GM12873 (cell line): Measurements from ENCODE around the gene EME2.

Source experiments
- TF ChIP-seq, protein P1 (sequence below): IDR thresholded peaks from 2 replicates; pipeline ENCODE4 v1.5.1; 2012; ENCODE audit warnings: low read depth, mild to moderate bottlenecking, moderate library complexity, low read length, control low read depth; ENCODE audit not compliant: insufficient read depth; ENCODE audit errors: missing control alignments

Gene EME2

DNA sequence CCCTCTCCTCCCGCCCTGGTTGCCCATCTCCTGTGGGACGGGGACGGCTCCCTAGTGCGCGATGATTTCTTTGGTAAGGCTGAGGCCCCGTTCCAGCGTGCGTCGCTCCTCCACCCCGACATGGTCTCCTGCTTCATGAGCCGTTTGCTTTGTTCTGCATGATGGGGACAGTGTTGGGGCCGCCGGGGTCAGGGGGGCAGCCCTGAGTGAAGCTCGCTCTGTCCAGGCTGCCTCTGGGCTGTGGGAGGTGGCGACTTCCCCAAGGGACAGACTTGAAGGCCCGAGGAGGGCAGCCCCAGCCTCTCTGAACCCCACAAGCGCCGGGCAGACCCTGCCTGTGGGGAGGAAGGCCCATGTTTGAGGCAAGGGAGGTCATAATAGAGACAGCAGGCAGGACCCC is 13.7 kb upstream of the EME2 start:
- TF ChIP-seq, protein P1, sequence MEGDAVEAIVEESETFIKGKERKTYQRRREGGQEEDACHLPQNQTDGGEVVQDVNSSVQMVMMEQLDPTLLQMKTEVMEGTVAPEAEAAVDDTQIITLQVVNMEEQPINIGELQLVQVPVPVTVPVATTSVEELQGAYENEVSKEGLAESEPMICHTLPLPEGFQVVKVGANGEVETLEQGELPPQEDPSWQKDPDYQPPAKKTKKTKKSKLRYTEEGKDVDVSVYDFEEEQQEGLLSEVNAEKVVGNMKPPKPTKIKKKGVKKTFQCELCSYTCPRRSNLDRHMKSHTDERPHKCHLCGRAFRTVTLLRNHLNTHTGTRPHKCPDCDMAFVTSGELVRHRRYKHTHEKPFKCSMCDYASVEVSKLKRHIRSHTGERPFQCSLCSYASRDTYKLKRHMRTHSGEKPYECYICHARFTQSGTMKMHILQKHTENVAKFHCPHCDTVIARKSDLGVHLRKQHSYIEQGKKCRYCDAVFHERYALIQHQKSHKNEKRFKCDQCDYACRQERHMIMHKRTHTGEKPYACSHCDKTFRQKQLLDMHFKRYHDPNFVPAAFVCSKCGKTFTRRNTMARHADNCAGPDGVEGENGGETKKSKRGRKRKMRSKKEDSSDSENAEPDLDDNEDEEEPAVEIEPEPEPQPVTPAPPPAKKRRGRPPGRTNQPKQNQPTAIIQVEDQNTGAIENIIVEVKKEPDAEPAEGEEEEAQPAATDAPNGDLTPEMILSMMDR: no peak

DNA sequence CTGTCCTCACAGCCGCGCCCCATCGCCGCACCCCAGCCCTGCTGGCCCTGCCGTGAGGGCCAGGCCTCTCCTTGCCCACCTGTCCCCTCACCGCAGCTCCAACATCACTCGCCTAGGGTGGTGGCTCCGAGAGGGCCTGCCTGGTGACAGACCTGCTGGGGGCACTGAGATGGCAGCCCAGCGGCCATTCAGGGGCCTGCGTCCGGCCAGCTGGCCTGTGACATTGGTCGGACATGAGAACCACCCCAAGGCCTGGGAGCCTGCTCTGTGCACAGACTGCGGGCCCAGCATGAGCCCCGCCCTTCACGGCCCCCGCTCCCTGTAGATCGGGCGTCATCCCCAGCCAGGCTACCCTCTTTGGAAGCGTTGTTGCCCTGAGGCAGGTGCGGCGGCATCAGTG is 13.1 kb upstream of the EME2 start:
- TF ChIP-seq, protein P1: no peak

DNA sequence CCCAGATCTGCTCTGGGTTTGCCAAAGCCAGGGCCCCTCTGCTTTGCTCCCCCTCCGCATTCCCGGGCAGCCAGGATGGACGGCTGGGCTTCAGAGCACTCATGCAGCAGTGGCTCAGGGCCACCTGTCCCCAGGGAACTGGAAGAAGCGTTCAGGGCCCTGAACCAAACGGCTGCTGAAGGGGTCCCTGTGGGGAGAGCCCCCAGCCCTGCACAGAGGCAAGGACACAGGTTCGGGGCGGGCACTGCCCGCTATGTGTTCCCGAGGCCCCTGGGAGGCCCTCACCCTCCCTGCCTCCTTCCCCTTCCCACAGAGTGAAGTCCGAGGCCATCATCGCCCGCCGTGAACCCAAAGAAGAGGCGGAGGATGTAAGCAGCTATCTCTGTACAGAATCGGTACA is 11.7 kb upstream of the EME2 start:
- TF ChIP-seq, protein P1: no peak

DNA sequence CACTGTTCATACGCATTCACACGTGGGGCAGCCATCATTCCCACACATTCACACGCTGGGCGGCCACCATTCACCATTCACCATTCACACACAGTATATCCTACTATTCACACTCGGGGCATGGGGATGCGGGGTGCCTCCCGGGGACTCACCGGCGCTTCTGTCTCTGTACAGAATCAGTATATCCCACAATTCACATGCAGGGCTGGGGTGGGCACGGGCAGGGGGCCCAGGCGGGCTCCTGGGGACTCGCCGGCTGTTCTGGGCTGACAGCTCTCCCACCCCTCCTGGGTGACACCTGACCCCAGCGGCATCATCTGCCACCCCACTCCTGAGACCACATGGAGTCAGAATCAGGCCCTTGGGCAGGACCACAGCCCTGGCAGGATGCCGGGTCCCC is 10.9 kb upstream of the EME2 start:
- TF ChIP-seq, protein P1: no peak

DNA sequence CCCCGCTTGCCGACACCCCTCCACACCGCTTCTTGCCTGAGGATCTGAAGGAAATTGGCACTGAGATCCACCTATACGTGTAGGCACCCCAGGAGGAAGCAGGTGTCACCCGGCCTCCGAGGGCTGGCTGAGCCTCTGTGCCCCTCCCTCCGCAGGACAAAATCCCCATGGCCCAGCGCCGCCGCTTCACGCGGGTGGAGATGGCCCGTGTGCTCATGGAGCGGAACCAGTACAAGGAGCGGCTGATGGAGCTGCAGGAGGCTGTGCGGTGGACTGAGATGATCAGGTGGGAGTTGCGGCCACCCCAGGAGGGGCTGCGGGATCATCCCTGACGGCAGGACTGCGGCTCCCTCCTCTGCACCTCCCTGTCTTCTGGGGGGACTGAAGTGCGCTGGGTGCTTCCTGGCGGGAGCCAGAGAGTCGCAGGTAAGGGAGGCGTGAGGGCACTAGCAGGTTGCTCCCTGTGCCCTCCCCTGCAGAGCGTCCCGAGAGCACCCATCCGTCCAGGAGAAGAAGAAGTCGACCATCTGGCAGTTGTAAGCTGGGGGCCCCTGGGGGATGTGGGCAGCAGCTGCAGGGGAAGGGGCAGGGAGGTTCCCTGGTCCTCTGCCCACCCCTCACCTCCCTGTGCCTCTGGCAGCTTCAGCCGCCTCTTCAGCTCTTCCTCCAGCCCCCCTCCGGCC is 10.3 kb upstream of the EME2 start:
- TF ChIP-seq, protein P1: no peak

DNA sequence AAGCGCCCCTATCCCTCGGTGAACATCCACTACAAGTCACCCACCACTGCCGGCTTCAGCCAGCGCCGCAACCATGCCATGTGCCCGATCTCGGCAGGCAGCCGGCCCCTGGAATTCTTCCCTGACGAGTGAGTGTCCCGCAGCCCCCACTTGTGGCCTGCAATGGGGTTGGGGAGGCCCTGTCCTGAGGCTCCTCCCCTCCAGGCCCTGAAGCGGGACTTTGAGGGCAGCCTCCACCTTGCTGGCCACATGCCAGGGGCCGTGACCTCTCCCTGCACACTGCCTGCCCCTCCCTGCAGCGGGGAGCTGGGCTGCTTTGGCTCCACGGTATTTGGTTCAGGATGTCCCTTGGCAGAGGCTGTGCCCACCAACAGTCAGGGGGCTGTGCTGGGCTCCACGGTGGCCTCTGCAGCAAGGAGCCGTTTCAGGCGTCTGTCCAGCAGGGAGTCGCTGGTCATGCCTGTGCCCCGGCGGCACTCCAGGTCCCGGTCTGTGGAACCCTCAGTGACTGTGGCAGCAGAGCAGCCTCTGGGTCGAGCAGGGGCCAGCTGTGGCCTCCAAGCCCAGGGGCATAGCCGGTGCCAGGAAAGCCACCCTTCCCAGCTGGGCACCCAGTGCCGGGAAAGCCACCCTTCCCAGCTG is 9.6 kb upstream of the EME2 start:
- TF ChIP-seq, protein P1: no peak

DNA sequence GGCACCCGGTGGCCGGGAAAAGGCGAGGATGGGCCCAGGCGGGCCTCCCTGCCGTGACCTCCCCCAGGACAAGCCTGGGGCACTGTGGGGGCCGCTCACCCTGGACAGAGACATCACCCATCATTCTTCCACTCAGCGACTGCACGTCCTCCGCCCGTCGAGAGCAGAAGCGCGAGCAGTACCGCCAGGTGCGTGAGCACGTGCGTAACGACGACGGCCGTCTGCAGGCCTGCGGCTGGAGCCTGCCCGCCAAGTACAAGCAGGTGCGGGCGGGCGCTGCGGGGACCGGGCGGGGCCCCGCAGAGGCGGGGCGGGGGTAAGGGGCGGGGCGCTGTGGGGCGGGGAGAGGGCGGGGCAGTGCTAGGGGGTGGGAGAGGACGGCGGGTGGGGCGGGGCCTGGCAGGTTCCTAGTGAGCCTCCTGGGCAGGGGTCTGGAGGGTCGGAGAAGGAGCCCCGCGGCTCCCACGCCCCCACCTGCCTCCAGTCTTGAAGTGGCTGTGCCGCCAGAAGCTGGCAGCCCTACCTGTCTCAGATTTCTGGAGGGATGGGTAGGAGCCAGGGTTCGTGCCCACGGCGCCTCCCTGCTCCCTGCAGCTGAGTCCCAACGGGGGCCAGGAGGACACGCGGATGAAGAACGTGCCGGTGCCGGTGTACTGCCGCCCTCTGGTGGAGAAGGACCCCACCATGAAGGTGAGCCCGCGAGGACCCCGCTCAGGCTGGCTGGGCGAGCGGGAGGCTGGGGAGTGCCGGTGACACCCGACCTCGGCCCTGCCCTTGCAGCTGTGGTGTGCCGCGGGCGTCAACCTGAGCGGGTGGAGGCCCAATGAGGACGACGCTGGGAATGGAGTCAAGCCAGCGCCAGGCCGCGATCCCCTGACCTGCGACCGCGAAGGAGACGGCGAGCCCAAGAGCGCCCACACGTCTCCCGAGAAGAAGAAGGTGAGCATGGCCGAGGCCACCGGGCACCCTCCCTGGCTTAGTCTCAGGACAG is 8.8 kb upstream of the EME2 start:
- TF ChIP-seq, protein P1: no peak
